ENCODE measurements around the gene SLC51A. TPM values are rescaled to one million over a fixed set of nuclear protein-coding genes. Genes with fewer than 3 reads are reported as not detected.

Gene SLC51A
- total RNA-seq, 6 donors from 2014 or later, result 0.89 to 3.2 (median 1.1) TPM

GRCh38 chr3:196274585-196274984 is 58.3 kb downstream of the SLC51A start:
- ATAC-seq (ENCODE audit: low FRiP score in 2 of 2) (no peak), DNase-seq (no peak)
- no peak overlapping the region for H3K4me3 ChIP-seq
- no peaks in the 10 kb centered on the region for H3K9me3 ChIP-seq
- peak overlapping the region in 1 of 4 donors; percentile 39 for H3K27ac ChIP-seq
- H3K4me1 ChIP-seq, result peaks cover 13 to 22% (median 17%) of the 10 kb centered on the region in 4 donors
- H3K36me3 ChIP-seq, result peaks cover 0 to 18% (median 15%) of the 10 kb centered on the region in 4 donors
- WGBS, 2 donors, result 91 to 94% methylated on average over 5 of the region's 5 CpGs
- no peaks in the 10 kb centered on the region for H3K27me3 ChIP-seq
- TF ChIP-seq POLR2A (IDR thresholded peaks at IDR 0.05), result no peak
- no peak for TF ChIP-seq EP300 (IDR thresholded peaks at IDR 0.05)
- no peak for TF ChIP-seq CTCF (IDR thresholded peaks at IDR 0.05)
- no peak for TF ChIP-seq POLR2AphosphoS5 (IDR thresholded peaks at IDR 0.05)

- no peak overlapping the region for H3K4me3 ChIP-seq
- no peaks in the 10 kb centered on the region for H3K9me3 ChIP-seq
- peaks cover 0 to 15% (median 13%) of the 10 kb centered on the region in 4 donors for H3K36me3 ChIP-seq
- peaks cover 16 to 26% (median 17%) of the 10 kb centered on the region in 4 donors for H3K4me1 ChIP-seq
- WGBS, 2 donors, result 85 to 90% methylated on average over 5 of the region's 5 CpGs
- DNase-seq (no peak), ATAC-seq (ENCODE audit: low FRiP score in 2 of 2) (no peak)
- no peak for TF ChIP-seq POLR2A (IDR thresholded peaks at IDR 0.05)
- TF ChIP-seq EP300 (IDR thresholded peaks at IDR 0.05), result no peak
- TF ChIP-seq CTCF (IDR thresholded peaks at IDR 0.05), result no peak
- TF ChIP-seq POLR2AphosphoS5 (IDR thresholded peaks at IDR 0.05), result no peak
- H3K27ac ChIP-seq, result no peak overlapping the region
- no peaks in the 10 kb centered on the region for H3K27me3 ChIP-seq
Measured at GRCh38 chr3:196275126-196275525, 58.8 kb downstream of the SLC51A start.

GRCh38 chr3:196280689-196281440 is 64.5 kb downstream of the SLC51A start:
- Histone ChIP-seq H3K36me3 (no peaks in the 10 kb centered on the region), H3K27ac (no peak overlapping the region), H3K4me3 (no peak overlapping the region), H3K27me3 (no peaks in the 10 kb centered on the region), H3K4me1 (peaks cover 26 to 44% (median 35%) of the 10 kb centered on the region in 4 donors), H3K9me3 (no peaks in the 10 kb centered on the region)
- no peak for ATAC-seq (ENCODE audit: low FRiP score in 2 of 2)
- WGBS, 2 donors, result 80 to 86% methylated on average over 7 of the region's 7 CpGs
- no peak for DNase-seq
- TF ChIP-seq EP300 (IDR thresholded peaks at IDR 0.05) (no peak), POLR2AphosphoS5 (IDR thresholded peaks at IDR 0.05) (no peak)

- no peak for ATAC-seq (ENCODE audit: low FRiP score in 2 of 2)
- Histone ChIP-seq H3K4me3 (no peak overlapping the region), H3K4me1 (peaks cover 37 to 55% (median 45%) of the 10 kb centered on the region in 4 donors), H3K27me3 (no peaks in the 10 kb centered on the region), H3K36me3 (no peaks in the 10 kb centered on the region), H3K27ac (no peak overlapping the region), H3K9me3 (no peaks in the 10 kb centered on the region)
- TF ChIP-seq POLR2AphosphoS5 (IDR thresholded peaks at IDR 0.05) (no peak), EP300 (IDR thresholded peaks at IDR 0.05) (no peak)
- DNase-seq, result no peak
- 87% methylated on average over 4 of the region's 4 CpGs for WGBS, 2 donors
Measured at GRCh38 chr3:196281962-196282361, 65.6 kb downstream of the SLC51A start.

Small RNAs within 50 kb of the gene (small RNA-seq; reads per million reads assigned to genes)
- 0 reads per million in 4 donors for gene RF00019

Other genes with a start within 250 kb of the SLC51A start
- gene TFRC, start 134.4 kb upstream of the SLC51A start, total RNA-seq, result 100 to 1,000 TPM in 5 of 6 donors, 10 to 100 TPM in 1; 66.0 to 323 (median 234) TPM
- 1 to 10 TPM in 2 of 6 donors, not detected in 4; 1.4 to 3.1 TPM for gene ZDHHC19, start 5.1 kb upstream of the SLC51A start, total RNA-seq
- 10 to 100 TPM; 51.6 to 75.2 (median 68.5) TPM for gene PCYT1A, start 71.2 kb downstream of the SLC51A start, total RNA-seq
- 10 to 100 TPM in 1 of 6 donors, 1 to 10 TPM in 5; 2.3 to 10.4 (median 4.4) TPM for gene DYNLT2B, start 101.7 kb downstream of the SLC51A start, total RNA-seq
- 10 to 100 TPM in 1 of 6 donors, 1 to 10 TPM in 5; 1.0 to 23.1 (median 4.6) TPM for gene TM4SF19, start 121.9 kb downstream of the SLC51A start, total RNA-seq
- 10 to 100 TPM in 5 of 6 donors, 1 to 10 TPM in 1; 8.7 to 45.5 (median 28.2) TPM for gene UBXN7, start 215.9 kb downstream of the SLC51A start, total RNA-seq